IMR-90 (cell line): ENCODE data around the gene SLC51A.

Source experiments
- BHLHE40 ChIP-seq: fragments of 150-350 bp; IDR thresholded peaks from 2 replicates; pipeline ENCODE4 v1.6.1; 2016; ENCODE audit warnings: mild to moderate bottlenecking, low read depth, low read length
- CEBPB ChIP-seq: IDR thresholded peaks from 2 replicates; pipeline ENCODE4 v1.6.1; 2012; ENCODE audit warnings: low read depth, low read length, improper control_type of control experiment
- CTCF ChIP-seq: conservative IDR thresholded peaks from 2 replicates; pipeline ENCODE4 v1.5.1; 2012; ENCODE audit warnings: mild to moderate bottlenecking, low read depth, low read length, improper control_type of control experiment
- ELK1 ChIP-seq: fragments of 150-350 bp; IDR thresholded peaks from 2 replicates; pipeline ENCODE4 v1.6.1; 2016; ENCODE audit warnings: low read depth, mild to moderate bottlenecking, low read length, moderate library complexity, borderline replicate concordance
- FOS ChIP-seq: fragments of 150-350 bp; IDR thresholded peaks from 2 replicates; pipeline ENCODE4 v1.6.1; 2016; ENCODE audit warnings: low read depth, low read length
- MXI1 ChIP-seq: IDR thresholded peaks from 2 replicates; pipeline ENCODE4 v1.6.1; 2012; ENCODE audit warnings: low read depth, mild to moderate bottlenecking, low read length, moderate library complexity, borderline replicate concordance
- NFE2L2 ChIP-seq: fragments of 150-350 bp; IDR thresholded peaks from 2 replicates; pipeline ENCODE4 v1.6.1; 2016; ENCODE audit warnings: low read depth, mild to moderate bottlenecking, low read length
- POLR2A ChIP-seq: IDR thresholded peaks from 2 replicates; pipeline ENCODE4 v1.6.1; 2012; ENCODE audit warnings: mild to moderate bottlenecking, low read depth, low read length
- RAD21 ChIP-seq: IDR thresholded peaks from 2 replicates; pipeline ENCODE4 v1.6.1; 2012; ENCODE audit warnings: low read length, improper control_type of control experiment
- RCOR1 ChIP-seq: IDR thresholded peaks from 2 replicates; pipeline ENCODE4 v1.6.1; 2012; ENCODE audit warnings: mild to moderate bottlenecking, low read length, improper control_type of control experiment; ENCODE audit not compliant: insufficient replicate concordance
- RFX5 ChIP-seq: IDR thresholded peaks from 2 replicates; pipeline ENCODE4 v1.8.0; 2012; ENCODE audit warnings: low read depth, mild to moderate bottlenecking, low read length, moderate library complexity
- SMC3 ChIP-seq: fragments of 150-350 bp; IDR thresholded peaks from 2 replicates; pipeline ENCODE4 v1.6.1; 2016; ENCODE audit warnings: low read depth, mild to moderate bottlenecking, antibody characterized with exemption, low read length, moderate library complexity

- TF ChIP-seq CTCF (no peak), POLR2A (no peak), BHLHE40 (no peak), RAD21 (no peak), CEBPB (no peak), ELK1 (no peak), NFE2L2 (no peak), SMC3 (no peak), RFX5 (no peak), MXI1 (no peak), FOS (no peak), RCOR1 (no peak)
These were observed 777 bp upstream of the SLC51A start for GRCh38 chr3:196215493-196216020.
